NCI-H2196 treated with DMSO at 0.1 percent for 48 hours (cell line): ENCODE results near the gene RNF220.

ENCODE experiments used
- DNase-seq: peaks from one replicate; lab custom pipeline; 2025; ENCODE audit not compliant: unreplicated experiment; lab: John Stamatoyannopoulos, UW

Gene RNF220

DNA sequence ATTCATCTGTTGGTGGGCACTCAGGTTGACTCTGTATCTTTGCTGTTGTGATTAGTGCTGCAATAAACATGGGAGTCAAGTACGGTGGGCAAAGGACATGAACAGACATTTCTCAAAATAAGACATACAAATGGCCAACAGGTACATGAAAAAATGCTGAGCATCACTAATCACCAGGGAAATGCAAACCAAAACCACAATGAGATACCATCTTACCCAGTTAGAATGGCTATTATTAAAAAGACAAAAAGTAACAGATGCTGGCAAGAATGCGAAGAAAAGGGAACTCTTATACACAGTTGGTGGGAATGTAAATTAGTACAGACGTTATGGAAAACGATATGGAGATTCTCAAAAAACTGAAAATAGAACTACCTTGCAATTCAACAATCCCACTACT, 170.3 kb downstream of the RNF220 start:
- DNase-seq = no peak

GRCh38 chr1:44576456-44577150, 171.5 kb downstream of the RNF220 start:
- no peak for DNase-seq

GRCh38 chr1:44581205-44581604, 176.2 kb downstream of the RNF220 start:
- no peak for DNase-seq

GRCh38 chr1:44584167-44584566, 179.1 kb downstream of the RNF220 start:
- no peak for DNase-seq

DNA sequence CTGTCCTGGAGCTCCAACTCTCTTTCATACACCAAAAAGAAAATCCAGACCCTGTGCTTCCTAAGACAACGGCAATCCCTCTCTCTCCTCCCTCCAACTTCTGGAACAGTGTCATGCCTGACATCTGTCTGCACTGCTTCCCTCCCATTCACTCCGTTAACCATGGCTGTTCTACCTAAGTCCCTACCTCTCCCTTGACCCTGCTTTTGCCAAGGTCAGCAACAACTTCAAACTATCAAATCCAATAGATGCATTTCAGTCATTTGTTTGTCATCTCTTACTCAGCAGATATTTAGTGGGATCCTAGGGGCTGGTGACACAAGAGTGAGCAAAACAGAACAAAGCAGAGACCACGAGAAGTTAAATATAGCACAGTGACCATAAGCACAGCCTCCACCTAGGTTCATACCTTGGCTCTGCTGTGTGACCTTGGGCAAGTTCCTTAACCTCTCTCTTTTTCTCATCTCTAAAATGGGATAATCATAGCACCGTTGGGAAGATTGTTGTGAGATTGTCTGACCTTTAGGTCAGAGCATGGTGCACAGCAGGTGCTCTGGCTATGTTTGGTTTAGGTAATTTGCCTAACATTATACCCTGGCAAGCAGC, 180.4 kb downstream of the RNF220 start:
- DNase-seq = no peak

GRCh38 chr1:44587796-44588460, 182.9 kb downstream of the RNF220 start:
- DNase-seq = no peak

GRCh38 chr1:44588551-44589210, 183.6 kb downstream of the RNF220 start:
- DNase-seq = no peak

DNA sequence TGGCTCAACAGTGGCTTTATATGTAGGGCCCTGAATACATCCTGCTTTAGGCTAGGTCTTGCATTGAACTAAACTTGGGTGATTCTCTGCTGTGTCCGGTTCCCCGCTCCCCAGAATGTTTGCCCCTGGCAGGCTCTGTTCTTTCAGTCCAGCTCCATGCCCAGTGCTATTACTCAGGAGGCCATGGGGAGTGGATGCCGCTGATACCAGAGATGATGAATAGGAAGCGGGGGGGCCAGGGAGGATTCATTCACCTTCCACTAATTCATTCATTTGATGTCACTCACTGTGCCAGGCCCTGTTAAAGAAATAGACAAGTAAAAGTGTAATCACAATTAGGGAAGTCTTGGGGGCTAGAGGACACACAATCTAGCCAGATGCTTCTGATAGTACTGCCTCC, 185.4 kb downstream of the RNF220 start:
- no peak for DNase-seq

DNA sequence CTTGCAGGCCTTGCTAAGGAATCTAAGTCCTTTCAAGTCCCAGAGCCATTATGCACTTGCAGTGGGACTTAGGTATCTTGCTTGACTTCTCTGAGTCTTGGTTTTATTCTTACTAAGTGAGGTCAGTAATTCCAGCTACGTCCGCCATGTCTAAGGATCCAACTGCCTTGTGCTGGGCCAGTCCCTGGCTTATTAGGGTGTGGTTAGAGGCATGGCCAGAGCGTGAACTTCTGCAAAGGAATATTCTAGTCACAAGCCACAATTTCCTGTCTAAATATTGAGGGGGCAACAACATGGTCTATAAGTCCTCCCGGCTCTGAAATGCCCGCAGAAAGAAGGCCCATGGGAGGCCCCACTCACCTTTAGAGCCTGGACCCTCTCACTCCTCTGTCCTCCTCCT, 186.3 kb downstream of the RNF220 start:
- DNase-seq = no peak

- DNase-seq = no peak
Observed at GRCh38 chr1:44592208-44593145, 187.4 kb downstream of the RNF220 start.

- DNase-seq = no peak
Observed at GRCh38 chr1:44594353-44594752, 189.3 kb downstream of the RNF220 start.

- DNase-seq = peak; percentile 28
Observed at GRCh38 chr1:44594871-44595735, 190.0 kb downstream of the RNF220 start.

DNA sequence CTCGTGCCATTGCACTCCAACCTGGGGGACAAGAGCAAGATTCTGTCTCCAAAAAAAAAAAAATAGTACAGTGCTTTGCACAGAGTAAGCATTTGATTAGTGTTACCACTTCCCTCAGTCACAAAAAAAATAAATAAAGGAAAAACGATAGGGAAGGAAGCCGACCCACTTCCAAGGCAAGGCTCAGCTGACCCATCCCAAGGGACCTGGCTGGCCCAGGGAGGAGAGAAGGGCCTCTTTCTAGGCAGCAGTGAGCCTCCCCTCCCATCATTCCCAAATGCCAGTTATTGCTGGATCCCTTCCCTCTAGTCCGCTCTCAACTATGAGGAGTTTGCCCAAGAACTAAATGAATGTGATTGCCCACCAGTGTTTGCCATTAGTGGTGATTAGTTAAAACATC, 191.5 kb downstream of the RNF220 start:
- DNase-seq = no peak

DNA sequence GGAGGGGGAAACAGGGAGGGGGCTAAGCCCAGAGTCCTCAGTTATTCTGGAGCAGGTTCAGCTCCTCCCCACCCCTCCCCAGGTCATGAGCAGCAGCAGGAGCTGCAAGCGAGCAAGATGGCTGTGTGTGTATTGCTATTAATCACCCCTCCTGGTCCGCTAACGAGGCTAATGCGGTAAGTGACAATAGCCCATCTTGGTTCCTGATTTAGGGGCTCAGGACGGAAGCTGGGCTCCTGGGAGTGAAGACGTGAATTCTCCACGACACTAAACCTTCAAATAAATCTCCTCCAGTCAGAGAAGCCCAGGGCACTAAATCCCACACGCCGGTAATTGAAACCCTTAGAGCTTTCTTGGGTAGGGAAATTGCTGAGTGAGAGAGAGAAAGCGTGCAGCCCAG, 193.1 kb downstream of the RNF220 start:
- DNase-seq = no peak

- DNase-seq = no peak
Observed at GRCh38 chr1:44602634-44603628, 197.9 kb downstream of the RNF220 start.

DNA sequence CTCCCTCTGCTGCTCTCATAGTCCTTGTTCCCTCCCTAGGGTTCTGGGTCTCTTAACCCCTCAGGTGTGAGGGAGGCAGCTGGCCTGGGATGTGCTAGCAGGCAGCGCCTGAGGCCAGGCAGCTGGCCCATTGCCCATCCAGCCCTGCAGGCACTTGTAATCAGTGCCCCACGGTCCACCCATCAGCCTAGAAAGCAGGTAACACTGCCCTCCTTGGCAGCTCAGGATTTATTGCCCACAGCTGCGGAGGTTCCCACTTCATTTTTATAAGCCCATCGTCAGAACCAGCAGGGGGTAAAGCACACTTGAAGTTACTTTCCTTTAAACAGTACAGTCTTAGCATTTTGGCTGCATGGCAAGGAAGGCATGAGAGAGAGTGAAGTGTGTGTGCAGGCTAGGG, 198.7 kb downstream of the RNF220 start:
- DNase-seq = peak; percentile 62

DNA sequence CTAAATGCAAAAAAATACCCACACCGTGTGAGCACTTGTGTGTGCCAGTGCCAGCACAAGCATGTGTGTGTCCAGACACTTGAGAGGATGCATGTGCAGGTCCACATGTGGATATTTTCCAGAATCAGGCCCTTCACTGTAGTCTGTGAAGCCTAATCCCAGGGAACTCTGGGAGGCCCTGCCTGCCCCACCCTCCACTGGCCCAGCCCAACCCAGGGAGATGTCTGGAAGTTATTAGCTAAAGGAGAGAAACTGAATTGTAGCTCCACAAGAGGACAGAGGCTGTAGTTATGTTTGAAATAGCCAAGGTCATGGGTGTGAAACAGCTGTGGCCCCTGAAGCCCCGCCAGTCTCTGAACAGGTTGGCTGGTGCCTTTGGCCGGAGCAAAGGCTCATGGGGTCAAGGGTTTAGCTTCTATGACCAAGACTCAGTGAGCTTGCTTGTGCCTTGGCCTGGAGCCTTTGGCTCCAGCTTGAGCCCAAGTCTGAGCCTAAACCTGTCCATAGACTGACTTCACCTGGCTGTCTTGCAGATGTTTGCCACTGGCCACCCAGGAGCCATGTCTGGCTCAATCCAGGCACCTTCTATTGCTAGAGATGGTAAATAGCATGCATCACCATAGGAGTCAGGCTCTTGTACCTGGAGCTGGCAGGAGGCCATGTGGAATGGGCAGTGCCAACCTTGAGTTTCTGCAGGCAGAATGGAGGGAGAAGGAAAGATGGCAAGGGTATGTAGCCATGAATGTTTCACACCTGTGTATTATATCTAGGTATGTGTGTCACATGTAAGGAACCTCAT, 199.3 kb downstream of the RNF220 start:
- no peak for DNase-seq
